ENCODE measurements around the gene ZAP70. TPM values are rescaled to one million over a fixed set of nuclear protein-coding genes. Genes with fewer than 3 reads are reported as not detected.

The ZAP70 gene
- total and polyA plus RNA-seq, 2 donors (not counting 1 experiment from before 2014, with no cell fraction given) = 3.4 to 20.5 TPM

DNA sequence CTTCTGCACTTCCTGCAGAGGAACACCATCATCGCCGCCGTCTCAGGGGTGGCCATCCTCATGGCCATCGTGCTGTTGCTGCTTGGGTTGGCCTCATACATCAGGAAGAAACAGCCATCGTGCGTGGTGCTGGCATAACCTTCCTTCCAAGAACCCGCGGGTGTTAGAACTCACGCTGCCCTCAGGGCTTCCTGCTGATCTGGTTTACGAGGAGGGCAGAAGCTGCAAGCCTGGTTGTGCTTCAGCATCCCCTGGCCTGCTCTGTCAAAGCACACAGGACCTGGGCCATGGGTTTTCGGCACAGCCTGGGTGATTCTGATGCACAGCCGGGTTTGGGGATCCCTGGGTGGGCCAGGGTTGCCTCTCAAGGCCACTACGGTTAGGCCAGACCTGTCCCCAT, 12.2 kb upstream of the ZAP70 start:
- ATAC-seq (ENCODE audit: low read depth) (no peak), DNase-seq (no peak)
- no peaks in the 10 kb centered on the region for H4K20me1 ChIP-seq (ENCODE audit: control insufficient read depth, insufficient read depth, low read length, poor library complexity, severe bottlenecking)
- H3K4me1 Mint-ChIP-seq = peaks cover 5% of the 10 kb centered on the region
- H3K9ac ChIP-seq (ENCODE audit: low read length) = no peak overlapping the region
- WGBS (ENCODE audit: insufficient coverage) = 91% methylated on average over 13 of the region's 13 CpGs
- CTCF ChIA-PET = interaction anchor here (0.6 to 7.1 kb wide), 5 partner anchors 9 to 110 kb away, joined by 3 to 164 read pairs (median 53); partner anchors contain the start of genes ACTR1B, ANKRD36B and ZAP70
- H3K36me3 ChIP-seq (replicated peaks in 1 of 2; ENCODE audit: control extremely low read depth in 1 of 2, control insufficient read depth in 1 of 2, extremely low read depth in 1 of 2, insufficient read depth in 2 of 2, low read length in 1 of 2) = no peaks in the 10 kb centered on the region
- H3K4me1 ChIP-seq (ENCODE audit: control insufficient read depth in 2 of 2, insufficient read depth in 2 of 2, low read length in 2 of 2) = peaks cover 0 to 3% of the 10 kb centered on the region in 2 donors
- no peaks in the 10 kb centered on the region for H3K27me3 ChIP-seq (replicated peaks in 1 of 4; ENCODE audit: control extremely low read depth in 1 of 4, control insufficient read depth in 3 of 4, insufficient read depth in 4 of 4, low read length in 3 of 4)
- H3K27ac Mint-ChIP-seq = no peak overlapping the region
- no peaks in the 10 kb centered on the region for H3K9me3 ChIP-seq (ENCODE audit: control extremely low read depth in 1 of 3, control insufficient read depth in 2 of 3, insufficient read depth in 1 of 3, low read length in 2 of 3)
- H3K4me3 ChIP-seq (ENCODE audit: control extremely low read depth in 1 of 5, extremely low read depth in 1 of 5, insufficient read depth in 1 of 5, low read depth in 2 of 5, low read length in 4 of 5) = no peak overlapping the region
- H3K9me3 Mint-ChIP-seq (ENCODE audit: insufficient read depth) = no peaks in the 10 kb centered on the region
- no peak overlapping the region for H3K4me3 Mint-ChIP-seq
- no peak overlapping the region for H3K27ac ChIP-seq (ENCODE audit: low read length in 2 of 2)
- H3K27me3 Mint-ChIP-seq = no peaks in the 10 kb centered on the region
- no peak overlapping the region for H2AFZ ChIP-seq (ENCODE audit: insufficient read depth, low read depth, low read length, poor library complexity, severe bottlenecking)
- POLR2A ChIA-PET = no interaction called here
- intact Hi-C loops (cut with micrococcal nuclease) = loop anchor here (5.0 kb wide), 1 partner anchor 486 kb away; no protein-coding TSS in a partner anchor
- no peaks in the 10 kb centered on the region for H3K79me2 ChIP-seq (ENCODE audit: control insufficient read depth, insufficient read depth, low read length)
- H3K4me2 ChIP-seq (replicated peaks; ENCODE audit: low read depth, low read length, poor library complexity, severe bottlenecking) = no peak overlapping the region
- no peak for TF ChIP-seq EZH2 (IDR thresholded peaks at IDR 0.05; ENCODE audit: borderline replicate concordance, insufficient read depth, low read depth, low read length, poor library complexity, severe bottlenecking)
- TF ChIP-seq, protein P1, sequence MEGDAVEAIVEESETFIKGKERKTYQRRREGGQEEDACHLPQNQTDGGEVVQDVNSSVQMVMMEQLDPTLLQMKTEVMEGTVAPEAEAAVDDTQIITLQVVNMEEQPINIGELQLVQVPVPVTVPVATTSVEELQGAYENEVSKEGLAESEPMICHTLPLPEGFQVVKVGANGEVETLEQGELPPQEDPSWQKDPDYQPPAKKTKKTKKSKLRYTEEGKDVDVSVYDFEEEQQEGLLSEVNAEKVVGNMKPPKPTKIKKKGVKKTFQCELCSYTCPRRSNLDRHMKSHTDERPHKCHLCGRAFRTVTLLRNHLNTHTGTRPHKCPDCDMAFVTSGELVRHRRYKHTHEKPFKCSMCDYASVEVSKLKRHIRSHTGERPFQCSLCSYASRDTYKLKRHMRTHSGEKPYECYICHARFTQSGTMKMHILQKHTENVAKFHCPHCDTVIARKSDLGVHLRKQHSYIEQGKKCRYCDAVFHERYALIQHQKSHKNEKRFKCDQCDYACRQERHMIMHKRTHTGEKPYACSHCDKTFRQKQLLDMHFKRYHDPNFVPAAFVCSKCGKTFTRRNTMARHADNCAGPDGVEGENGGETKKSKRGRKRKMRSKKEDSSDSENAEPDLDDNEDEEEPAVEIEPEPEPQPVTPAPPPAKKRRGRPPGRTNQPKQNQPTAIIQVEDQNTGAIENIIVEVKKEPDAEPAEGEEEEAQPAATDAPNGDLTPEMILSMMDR (IDR thresholded peaks at IDR 0.05) = no peak

DNA sequence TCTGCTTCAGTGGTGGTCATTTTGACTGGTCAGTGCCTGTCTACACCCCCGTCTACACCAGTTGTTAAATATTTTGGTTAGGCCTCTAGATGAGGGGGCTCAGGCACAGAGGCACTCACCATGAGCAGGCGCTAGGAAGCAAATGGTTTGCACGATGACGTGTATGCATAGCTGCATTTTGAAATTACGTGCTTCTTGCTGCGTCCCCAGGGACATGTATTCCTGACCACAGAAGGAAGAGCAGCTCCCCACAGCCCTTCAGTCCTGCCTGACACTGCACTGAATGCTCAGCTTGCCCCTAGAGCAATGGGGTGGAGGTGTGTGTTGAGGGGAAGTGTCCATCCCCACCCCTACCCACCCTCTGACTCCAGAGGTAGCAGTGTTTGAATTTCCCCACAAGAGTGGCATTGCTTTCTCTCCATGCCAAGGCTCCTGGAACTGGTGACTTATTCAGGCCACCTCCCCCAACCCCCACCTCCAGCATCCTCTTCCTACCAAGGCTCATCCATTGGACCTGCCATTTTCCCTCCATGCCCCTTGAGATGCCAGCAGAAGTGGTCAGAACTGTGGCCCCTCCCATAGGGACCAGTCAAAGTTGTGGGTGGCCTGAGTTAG, 11.4 kb upstream of the ZAP70 start:
- H2AFZ ChIP-seq (ENCODE audit: insufficient read depth, low read depth, low read length, poor library complexity, severe bottlenecking) = no peak overlapping the region
- no peak for ATAC-seq (ENCODE audit: low read depth)
- DNase-seq = no peak
- Mint-ChIP-seq H3K27ac (no peak overlapping the region), H3K9me3 (ENCODE audit: insufficient read depth) (no peaks in the 10 kb centered on the region), H3K4me1 (peaks cover 3% of the 10 kb centered on the region), H3K27me3 (no peaks in the 10 kb centered on the region), H3K4me3 (no peak overlapping the region)
- intact Hi-C loops (cut with micrococcal nuclease) = loop anchor here (5.0 kb wide), 1 partner anchor 485 kb away; no protein-coding TSS in a partner anchor
- H3K9ac ChIP-seq (ENCODE audit: low read length) = no peak overlapping the region
- CTCF ChIA-PET = interaction anchor here (0.6 to 7.1 kb wide), 3 partner anchors 8 to 51 kb away, joined by 3 to 55 read pairs (median 4); partner anchors contain the start of gene ZAP70
- POLR2A ChIA-PET = no interaction called here
- WGBS (ENCODE audit: insufficient coverage) = 21% methylated on average over 4 of the region's 6 CpGs
- no peaks in the 10 kb centered on the region for H3K36me3 ChIP-seq (replicated peaks in 1 of 2; ENCODE audit: control extremely low read depth in 1 of 2, control insufficient read depth in 1 of 2, extremely low read depth in 1 of 2, insufficient read depth in 2 of 2, low read length in 1 of 2)
- peaks cover 0 to 1% of the 10 kb centered on the region in 2 donors for H3K4me1 ChIP-seq (ENCODE audit: control insufficient read depth in 2 of 2, insufficient read depth in 2 of 2, low read length in 2 of 2)
- no peak overlapping the region for H3K27ac ChIP-seq (ENCODE audit: low read length in 2 of 2)
- no peaks in the 10 kb centered on the region for H4K20me1 ChIP-seq (ENCODE audit: control insufficient read depth, insufficient read depth, low read length, poor library complexity, severe bottlenecking)
- no peaks in the 10 kb centered on the region for H3K27me3 ChIP-seq (replicated peaks in 1 of 4; ENCODE audit: control extremely low read depth in 1 of 4, control insufficient read depth in 3 of 4, insufficient read depth in 4 of 4, low read length in 3 of 4)
- TF ChIP-seq, protein P1 (IDR thresholded peaks at IDR 0.05) = no peak
- TF ChIP-seq EZH2 (IDR thresholded peaks at IDR 0.05; ENCODE audit: borderline replicate concordance, insufficient read depth, low read depth, low read length, poor library complexity, severe bottlenecking) = no peak
- H3K4me3 ChIP-seq (ENCODE audit: control extremely low read depth in 1 of 5, extremely low read depth in 1 of 5, insufficient read depth in 1 of 5, low read depth in 2 of 5, low read length in 4 of 5) = no peak overlapping the region
- no peaks in the 10 kb centered on the region for H3K79me2 ChIP-seq (ENCODE audit: control insufficient read depth, insufficient read depth, low read length)
- no peaks in the 10 kb centered on the region for H3K9me3 ChIP-seq (ENCODE audit: control extremely low read depth in 1 of 3, control insufficient read depth in 2 of 3, insufficient read depth in 1 of 3, low read length in 2 of 3)
- H3K4me2 ChIP-seq (replicated peaks; ENCODE audit: low read depth, low read length, poor library complexity, severe bottlenecking) = no peak overlapping the region
